Measurements from ENCODE around the gene KIF21B. TPM values are rescaled to one million over a fixed set of nuclear protein-coding genes. Genes with fewer than 3 reads are reported as not detected.

Gene KIF21B
- total and polyA plus RNA-seq, 2 experiments from 2014 or later: 4.6 to 34.3 TPM

DNA sequence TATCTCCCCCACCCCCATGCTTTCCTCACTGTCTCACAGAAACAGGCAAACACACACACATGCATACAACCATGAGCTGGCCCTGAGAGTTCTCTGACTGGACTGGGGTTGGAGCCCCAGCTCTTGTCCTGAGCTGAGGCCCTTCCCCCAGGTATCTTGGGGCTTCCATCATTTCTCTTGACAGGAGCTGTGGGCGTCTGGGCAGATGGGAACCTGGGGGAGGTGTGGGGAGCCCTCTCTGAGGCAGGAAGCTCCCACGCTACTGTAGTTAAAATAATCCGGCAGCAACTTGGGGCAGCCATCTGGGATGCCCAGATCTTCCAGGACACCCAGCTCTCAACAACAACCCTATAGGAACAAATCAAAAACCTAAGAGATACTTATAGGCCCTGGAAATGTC, 2.7 kb upstream of the KIF21B start (continued):
- TF ChIP-seq, protein P1, sequence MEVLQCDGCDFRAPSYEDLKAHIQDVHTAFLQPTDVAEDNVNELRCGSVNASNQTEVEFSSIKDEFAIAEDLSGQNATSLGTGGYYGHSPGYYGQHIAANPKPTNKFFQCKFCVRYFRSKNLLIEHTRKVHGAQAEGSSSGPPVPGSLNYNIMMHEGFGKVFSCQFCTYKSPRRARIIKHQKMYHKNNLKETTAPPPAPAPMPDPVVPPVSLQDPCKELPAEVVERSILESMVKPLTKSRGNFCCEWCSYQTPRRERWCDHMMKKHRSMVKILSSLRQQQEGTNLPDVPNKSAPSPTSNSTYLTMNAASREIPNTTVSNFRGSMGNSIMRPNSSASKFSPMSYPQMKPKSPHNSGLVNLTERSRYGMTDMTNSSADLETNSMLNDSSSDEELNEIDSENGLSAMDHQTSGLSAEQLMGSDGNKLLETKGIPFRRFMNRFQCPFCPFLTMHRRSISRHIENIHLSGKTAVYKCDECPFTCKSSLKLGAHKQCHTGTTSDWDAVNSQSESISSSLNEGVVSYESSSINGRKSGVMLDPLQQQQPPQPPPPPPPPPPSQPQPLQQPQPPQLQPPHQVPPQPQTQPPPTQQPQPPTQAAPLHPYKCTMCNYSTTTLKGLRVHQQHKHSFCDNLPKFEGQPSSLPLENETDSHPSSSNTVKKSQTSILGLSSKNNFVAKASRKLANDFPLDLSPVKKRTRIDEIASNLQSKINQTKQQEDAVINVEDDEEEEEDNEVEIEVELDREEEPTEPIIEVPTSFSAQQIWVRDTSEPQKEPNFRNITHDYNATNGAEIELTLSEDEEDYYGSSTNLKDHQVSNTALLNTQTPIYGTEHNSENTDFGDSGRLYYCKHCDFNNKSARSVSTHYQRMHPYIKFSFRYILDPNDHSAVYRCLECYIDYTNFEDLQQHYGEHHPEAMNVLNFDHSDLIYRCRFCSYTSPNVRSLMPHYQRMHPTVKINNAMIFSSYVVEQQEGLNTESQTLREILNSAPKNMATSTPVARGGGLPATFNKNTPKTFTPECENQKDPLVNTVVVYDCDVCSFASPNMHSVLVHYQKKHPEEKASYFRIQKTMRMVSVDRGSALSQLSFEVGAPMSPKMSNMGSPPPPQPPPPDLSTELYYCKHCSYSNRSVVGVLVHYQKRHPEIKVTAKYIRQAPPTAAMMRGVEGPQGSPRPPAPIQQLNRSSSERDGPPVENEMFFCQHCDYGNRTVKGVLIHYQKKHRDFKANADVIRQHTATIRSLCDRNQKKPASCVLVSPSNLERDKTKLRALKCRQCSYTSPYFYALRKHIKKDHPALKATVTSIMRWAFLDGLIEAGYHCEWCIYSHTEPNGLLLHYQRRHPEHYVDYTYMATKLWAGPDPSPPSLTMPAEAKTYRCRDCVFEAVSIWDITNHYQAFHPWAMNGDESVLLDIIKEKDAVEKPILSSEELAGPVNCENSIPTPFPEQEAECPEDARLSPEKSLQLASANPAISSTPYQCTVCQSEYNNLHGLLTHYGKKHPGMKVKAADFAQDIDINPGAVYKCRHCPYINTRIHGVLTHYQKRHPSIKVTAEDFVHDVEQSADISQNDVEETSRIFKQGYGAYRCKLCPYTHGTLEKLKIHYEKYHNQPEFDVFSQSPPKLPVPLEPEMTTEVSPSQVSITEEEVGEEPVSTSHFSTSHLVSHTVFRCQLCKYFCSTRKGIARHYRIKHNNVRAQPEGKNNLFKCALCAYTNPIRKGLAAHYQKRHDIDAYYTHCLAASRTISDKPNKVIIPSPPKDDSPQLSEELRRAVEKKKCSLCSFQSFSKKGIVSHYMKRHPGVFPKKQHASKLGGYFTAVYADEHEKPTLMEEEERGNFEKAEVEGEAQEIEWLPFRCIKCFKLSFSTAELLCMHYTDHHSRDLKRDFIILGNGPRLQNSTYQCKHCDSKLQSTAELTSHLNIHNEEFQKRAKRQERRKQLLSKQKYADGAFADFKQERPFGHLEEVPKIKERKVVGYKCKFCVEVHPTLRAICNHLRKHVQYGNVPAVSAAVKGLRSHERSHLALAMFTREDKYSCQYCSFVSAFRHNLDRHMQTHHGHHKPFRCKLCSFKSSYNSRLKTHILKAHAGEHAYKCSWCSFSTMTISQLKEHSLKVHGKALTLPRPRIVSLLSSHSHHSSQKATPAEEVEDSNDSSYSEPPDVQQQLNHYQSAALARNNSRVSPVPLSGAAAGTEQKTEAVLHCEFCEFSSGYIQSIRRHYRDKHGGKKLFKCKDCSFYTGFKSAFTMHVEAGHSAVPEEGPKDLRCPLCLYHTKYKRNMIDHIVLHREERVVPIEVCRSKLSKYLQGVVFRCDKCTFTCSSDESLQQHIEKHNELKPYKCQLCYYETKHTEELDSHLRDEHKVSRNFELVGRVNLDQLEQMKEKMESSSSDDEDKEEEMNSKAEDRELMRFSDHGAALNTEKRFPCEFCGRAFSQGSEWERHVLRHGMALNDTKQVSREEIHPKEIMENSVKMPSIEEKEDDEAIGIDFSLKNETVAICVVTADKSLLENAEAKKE (CRISPR knock-in tag; IDR thresholded peaks at IDR 0.05): no peak
- TF ChIP-seq, protein P2, sequence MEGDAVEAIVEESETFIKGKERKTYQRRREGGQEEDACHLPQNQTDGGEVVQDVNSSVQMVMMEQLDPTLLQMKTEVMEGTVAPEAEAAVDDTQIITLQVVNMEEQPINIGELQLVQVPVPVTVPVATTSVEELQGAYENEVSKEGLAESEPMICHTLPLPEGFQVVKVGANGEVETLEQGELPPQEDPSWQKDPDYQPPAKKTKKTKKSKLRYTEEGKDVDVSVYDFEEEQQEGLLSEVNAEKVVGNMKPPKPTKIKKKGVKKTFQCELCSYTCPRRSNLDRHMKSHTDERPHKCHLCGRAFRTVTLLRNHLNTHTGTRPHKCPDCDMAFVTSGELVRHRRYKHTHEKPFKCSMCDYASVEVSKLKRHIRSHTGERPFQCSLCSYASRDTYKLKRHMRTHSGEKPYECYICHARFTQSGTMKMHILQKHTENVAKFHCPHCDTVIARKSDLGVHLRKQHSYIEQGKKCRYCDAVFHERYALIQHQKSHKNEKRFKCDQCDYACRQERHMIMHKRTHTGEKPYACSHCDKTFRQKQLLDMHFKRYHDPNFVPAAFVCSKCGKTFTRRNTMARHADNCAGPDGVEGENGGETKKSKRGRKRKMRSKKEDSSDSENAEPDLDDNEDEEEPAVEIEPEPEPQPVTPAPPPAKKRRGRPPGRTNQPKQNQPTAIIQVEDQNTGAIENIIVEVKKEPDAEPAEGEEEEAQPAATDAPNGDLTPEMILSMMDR (conservative IDR thresholded peaks at IDR 0.05; ENCODE audit: low read depth in 2 of 2): no peak
- no peak for TF ChIP-seq ZNF114 (CRISPR knock-in tag; IDR thresholded peaks at IDR 0.05)
- TF ChIP-seq STAT1 (IDR thresholded peaks at IDR 0.05; ENCODE audit: unreplicated experiment): no peak
- TF ChIP-seq ZNF331 (CRISPR knock-in tag; IDR thresholded peaks at IDR 0.05; ENCODE audit: low read depth): no peak
- no peak for TF ChIP-seq EZH2 (IDR thresholded peaks at IDR 0.05; ENCODE audit: low read depth, unreplicated experiment)
- TF ChIP-seq NANOG (IDR thresholded peaks at IDR 0.05; ENCODE audit: borderline replicate concordance): no peak
- no peak for TF ChIP-seq ETS1 (IDR thresholded peaks at IDR 0.05)

Data from GM23338 (cell line).